NCI-H345 (cell line): ENCODE data around the gene GRID1.

ENCODE experiments used
- DNase-seq: peaks from one replicate; lab custom pipeline; 2025; lab: John Stamatoyannopoulos, UW

The GRID1 gene

GRCh38 chr10:86312701-86313270 is 53.8 kb downstream of the GRID1 start:
- no peak for DNase-seq

- DNase-seq, result no peak
Observed at GRCh38 chr10:86311906-86312305, 54.7 kb downstream of the GRID1 start.

- no peak for DNase-seq
Observed at GRCh38 chr10:86311190-86311589, 55.4 kb downstream of the GRID1 start.

GRCh38 chr10:86310702-86311101 is 55.9 kb downstream of the GRID1 start:
- DNase-seq, result no peak

- no peak for DNase-seq
Observed at GRCh38 chr10:86310291-86310690, 56.3 kb downstream of the GRID1 start.

GRCh38 chr10:86308056-86308455 is 58.5 kb downstream of the GRID1 start:
- DNase-seq, result no peak

GRCh38 chr10:86306628-86307278 is 59.8 kb downstream of the GRID1 start:
- no peak for DNase-seq

- DNase-seq, result peak; percentile 19
Observed at GRCh38 chr10:86305521-86305920, 61.1 kb downstream of the GRID1 start.

GRCh38 chr10:86304436-86304835 is 62.2 kb downstream of the GRID1 start:
- DNase-seq, result no peak

GRCh38 chr10:86303626-86304025 is 63.0 kb downstream of the GRID1 start:
- no peak for DNase-seq

- no peak for DNase-seq
Observed at GRCh38 chr10:86301971-86302370, 64.6 kb downstream of the GRID1 start.

- no peak for DNase-seq
Observed at GRCh38 chr10:86300931-86301830, 65.4 kb downstream of the GRID1 start.

GRCh38 chr10:86300399-86300925 is 66.1 kb downstream of the GRID1 start:
- DNase-seq, result no peak

- DNase-seq, result no peak
Observed at GRCh38 chr10:86299562-86299961, 67.0 kb downstream of the GRID1 start.

- DNase-seq, result no peak
Observed at GRCh38 chr10:86298501-86299001, 68.0 kb downstream of the GRID1 start.

GRCh38 chr10:86295791-86296190 is 70.8 kb downstream of the GRID1 start:
- DNase-seq, result no peak

- no peak for DNase-seq
Observed at GRCh38 chr10:86295351-86295750, 71.2 kb downstream of the GRID1 start.

GRCh38 chr10:86294346-86295265 is 72.0 kb downstream of the GRID1 start:
- DNase-seq, result no peak

- DNase-seq, result no peak
Observed at GRCh38 chr10:86293396-86293791, 73.2 kb downstream of the GRID1 start.

- peak; percentile 25 for DNase-seq
Observed at GRCh38 chr10:86292462-86293395, 73.9 kb downstream of the GRID1 start.
